ENCODE measurements around the gene DEUP1. TPM values are rescaled to one million over a fixed set of nuclear protein-coding genes. Genes with fewer than 3 reads are reported as not detected.

Gene DEUP1
- total RNA-seq, 1 donor from 2014 or later = not detected

DNA sequence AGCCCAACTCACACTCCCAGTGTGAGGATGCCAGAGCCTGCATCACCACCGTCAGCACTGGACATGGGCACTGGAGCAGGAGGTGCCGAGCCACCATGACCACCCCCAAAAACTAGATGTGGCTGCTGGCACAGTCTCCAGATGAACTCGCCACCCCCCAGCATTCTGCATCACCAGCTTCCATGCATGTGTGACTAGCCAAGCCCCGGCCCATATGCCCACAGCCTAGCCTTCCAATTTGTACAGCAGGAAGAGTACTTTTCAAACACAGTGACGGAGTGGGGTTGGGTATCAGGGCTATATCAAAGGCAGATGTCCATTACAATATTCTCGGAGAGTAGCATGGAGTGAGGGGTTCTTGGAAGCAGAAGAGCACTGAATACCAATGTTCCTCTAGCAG is 149.7 kb downstream of the DEUP1 start:
- Mint-ChIP-seq H3K4me3 (ENCODE audit: unreplicated experiment) (no peak overlapping the region), H3K4me1 (ENCODE audit: unreplicated experiment) (peaks cover 33% of the 10 kb centered on the region), H3K27me3 (ENCODE audit: unreplicated experiment) (no peaks in the 10 kb centered on the region), H3K9me3 (ENCODE audit: unreplicated experiment) (no peaks in the 10 kb centered on the region), H3K36me3 (ENCODE audit: unreplicated experiment) (peaks cover 2% of the 10 kb centered on the region), H3K27ac (ENCODE audit: unreplicated experiment) (no peak overlapping the region)
- no peak for DNase-seq (ENCODE audit: extremely low spot score, unreplicated experiment)
- TF ChIP-seq CTCF (IDR thresholded peaks at IDR 0.05) = no peak

GRCh38 chr11:93480756-93481155 is 150.2 kb downstream of the DEUP1 start:
- no peak overlapping the region for H3K4me3 Mint-ChIP-seq (ENCODE audit: unreplicated experiment)
- H3K4me1 Mint-ChIP-seq (ENCODE audit: unreplicated experiment) = peaks cover 38% of the 10 kb centered on the region
- H3K27ac Mint-ChIP-seq (ENCODE audit: unreplicated experiment) = no peak overlapping the region
- no peaks in the 10 kb centered on the region for H3K27me3 Mint-ChIP-seq (ENCODE audit: unreplicated experiment)
- no peak for DNase-seq (ENCODE audit: extremely low spot score, unreplicated experiment)
- H3K9me3 Mint-ChIP-seq (ENCODE audit: unreplicated experiment) = no peaks in the 10 kb centered on the region
- H3K36me3 Mint-ChIP-seq (ENCODE audit: unreplicated experiment) = peaks cover 2% of the 10 kb centered on the region
- no peak for TF ChIP-seq CTCF (IDR thresholded peaks at IDR 0.05)

DNA sequence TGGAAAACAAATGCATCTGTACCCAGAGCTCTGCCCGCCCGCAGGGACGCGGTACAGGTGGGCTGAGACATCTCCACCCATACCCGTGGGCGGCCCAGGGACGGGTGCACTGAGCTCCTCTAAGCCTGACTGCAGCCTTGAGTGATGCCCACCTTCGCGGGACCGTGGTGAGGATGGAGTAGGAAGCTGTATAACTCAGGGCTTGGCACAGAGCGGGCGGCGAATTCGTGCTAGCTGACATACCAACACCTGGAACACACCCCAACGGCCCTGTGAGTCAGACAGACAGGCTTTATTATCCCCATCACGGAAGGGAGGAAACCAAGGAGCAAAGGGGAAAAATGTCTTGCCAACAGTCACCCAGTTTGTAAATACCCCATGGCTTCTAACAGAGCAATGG is 150.7 kb downstream of the DEUP1 start:
- H3K4me1 Mint-ChIP-seq (ENCODE audit: unreplicated experiment) = peaks cover 38% of the 10 kb centered on the region
- no peak overlapping the region for H3K4me3 Mint-ChIP-seq (ENCODE audit: unreplicated experiment)
- no peaks in the 10 kb centered on the region for H3K9me3 Mint-ChIP-seq (ENCODE audit: unreplicated experiment)
- DNase-seq (ENCODE audit: extremely low spot score, unreplicated experiment) = no peak
- peaks cover 2% of the 10 kb centered on the region for H3K36me3 Mint-ChIP-seq (ENCODE audit: unreplicated experiment)
- H3K27me3 Mint-ChIP-seq (ENCODE audit: unreplicated experiment) = no peaks in the 10 kb centered on the region
- H3K27ac Mint-ChIP-seq (ENCODE audit: unreplicated experiment) = no peak overlapping the region
- TF ChIP-seq CTCF (IDR thresholded peaks at IDR 0.05) = no peak

DNA sequence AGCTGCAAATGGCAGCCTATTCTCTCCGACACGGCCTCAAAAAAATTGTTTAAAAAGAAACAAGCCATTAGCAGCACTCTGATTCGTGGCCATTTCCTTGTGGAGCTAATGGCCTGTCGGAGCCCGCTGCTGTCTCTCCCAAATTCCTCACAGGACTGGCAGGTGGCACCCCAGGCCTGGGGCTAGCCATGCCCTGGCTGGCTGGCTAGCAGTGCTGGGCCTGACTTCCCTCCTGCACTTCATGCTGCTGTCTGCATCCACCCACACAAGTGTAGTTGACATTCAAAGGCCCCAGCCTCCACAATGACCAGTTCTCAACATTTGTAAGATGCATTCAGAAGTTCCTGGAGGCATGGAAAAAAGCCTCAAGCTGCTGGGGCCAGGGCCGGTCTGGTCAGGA is 151.2 kb downstream of the DEUP1 start:
- Mint-ChIP-seq H3K36me3 (ENCODE audit: unreplicated experiment) (peaks cover 2% of the 10 kb centered on the region), H3K27me3 (ENCODE audit: unreplicated experiment) (no peaks in the 10 kb centered on the region), H3K4me3 (ENCODE audit: unreplicated experiment) (no peak overlapping the region)

DNA sequence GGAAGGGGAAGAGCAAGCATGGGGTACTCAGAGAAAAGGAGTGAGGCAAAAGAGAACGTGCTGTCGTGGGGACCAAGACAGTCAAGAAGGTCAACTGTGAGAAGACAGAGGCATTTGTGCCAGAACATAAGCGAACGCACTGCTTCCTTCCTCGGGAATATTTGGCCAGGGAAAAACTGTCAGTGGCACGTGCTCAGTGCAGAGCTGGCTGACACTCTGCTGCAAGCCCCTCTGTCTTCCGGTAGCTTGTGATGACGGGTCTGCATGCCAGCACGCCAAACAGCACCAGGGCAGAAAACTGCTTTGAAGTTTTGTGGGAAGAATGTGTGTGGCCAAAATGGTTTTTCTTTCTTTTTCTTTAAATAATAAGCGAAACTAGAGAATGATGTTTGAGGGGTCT is 152.0 kb downstream of the DEUP1 start:
- peaks cover 2% of the 10 kb centered on the region for H3K36me3 Mint-ChIP-seq (ENCODE audit: unreplicated experiment)
- H3K4me1 Mint-ChIP-seq (ENCODE audit: unreplicated experiment) = peaks cover 25% of the 10 kb centered on the region
- H3K27ac Mint-ChIP-seq (ENCODE audit: unreplicated experiment) = no peak overlapping the region
- no peak overlapping the region for H3K4me3 Mint-ChIP-seq (ENCODE audit: unreplicated experiment)
- DNase-seq (ENCODE audit: extremely low spot score, unreplicated experiment) = no peak
- no peaks in the 10 kb centered on the region for H3K9me3 Mint-ChIP-seq (ENCODE audit: unreplicated experiment)
- no peaks in the 10 kb centered on the region for H3K27me3 Mint-ChIP-seq (ENCODE audit: unreplicated experiment)
- no peak for TF ChIP-seq CTCF (IDR thresholded peaks at IDR 0.05)

More for the DNA sequence above, 151.2 kb downstream of the DEUP1 start:
- H3K9me3 Mint-ChIP-seq (ENCODE audit: unreplicated experiment) = no peaks in the 10 kb centered on the region
- no peak for DNase-seq (ENCODE audit: extremely low spot score, unreplicated experiment)
- peaks cover 34% of the 10 kb centered on the region for H3K4me1 Mint-ChIP-seq (ENCODE audit: unreplicated experiment)
- no peak overlapping the region for H3K27ac Mint-ChIP-seq (ENCODE audit: unreplicated experiment)
- no peak for TF ChIP-seq CTCF (IDR thresholded peaks at IDR 0.05)
